HUES6 (cell line): ENCODE data around the gene DHRS13.
"Not testable (repeated sequence)": the region's sequence is repeated elsewhere in the genome, so short reads cannot be mapped to it uniquely, and the experiment has no call there.

Experiments used
- H3K27ac ChIP-seq: 2 replicates; pipeline ENCODE4 v1.7.0; 2013; ENCODE audit warnings: low read depth, mild to moderate bottlenecking, low read length, inconsistent platforms
- H3K27me3 ChIP-seq: 2 replicates; pipeline ENCODE4 v1.6.1; 2013; ENCODE audit warnings: low read length; ENCODE audit not compliant: control insufficient read depth, insufficient read depth
- H3K36me3 ChIP-seq: 2 replicates; pipeline ENCODE4 v1.6.1; 2013; ENCODE audit warnings: low read length; ENCODE audit not compliant: control insufficient read depth, insufficient read depth
- H3K4me1 ChIP-seq: 2 replicates; pipeline ENCODE4 v1.6.1; 2013; ENCODE audit warnings: low read length; ENCODE audit not compliant: control insufficient read depth, insufficient read depth
- H3K4me3 ChIP-seq: 2 replicates; pipeline ENCODE4 v1.5.1; 2013; ENCODE audit warnings: low read depth, low read length
- H3K9ac ChIP-seq: one replicate; pipeline ENCODE4 v1.6.1; 2013; ENCODE audit warnings: mild to moderate bottlenecking, low read length
- H3K9me3 ChIP-seq: 2 replicates; pipeline ENCODE4 v1.6.1; 2013; ENCODE audit warnings: low read depth, low read length; ENCODE audit not compliant: control insufficient read depth, insufficient read depth

DHRS13 gene

DNA sequence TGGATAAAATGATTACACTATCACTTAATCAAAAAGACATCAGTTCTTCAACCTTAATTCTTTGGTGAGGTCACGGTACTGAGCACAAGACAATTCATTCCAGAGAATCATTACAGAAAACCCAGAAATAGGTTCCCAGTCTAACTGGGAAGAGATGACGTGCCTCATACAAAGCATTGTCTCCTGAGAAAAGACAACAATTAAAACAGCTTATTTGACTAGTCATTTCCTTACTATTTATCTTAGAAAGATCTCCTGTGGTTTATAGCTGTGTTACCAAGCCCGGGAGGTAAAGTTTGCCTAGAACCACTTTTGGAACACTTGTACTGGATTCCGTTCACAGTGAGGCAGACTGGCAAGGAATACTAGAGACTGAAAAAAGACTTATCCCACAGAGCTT lies 43.4 kb upstream of the DHRS13 start:
- no peak overlapping the region for H3K27ac ChIP-seq
- no peak overlapping the region for H3K4me3 ChIP-seq
- H3K4me1 ChIP-seq = peaks cover 12% of the 10 kb centered on the region
- no peaks in the 10 kb centered on the region for H3K9me3 ChIP-seq
- no peak overlapping the region for H3K9ac ChIP-seq
- H3K27me3 ChIP-seq = no peaks in the 10 kb centered on the region
- H3K36me3 ChIP-seq = peaks cover 33% of the 10 kb centered on the region

- Histone ChIP-seq H3K36me3 (peaks cover 37% of the 10 kb centered on the region), H3K4me1 (peaks cover 19% of the 10 kb centered on the region), H3K4me3 (no peak overlapping the region), H3K27me3 (no peaks in the 10 kb centered on the region), H3K9ac (no peak overlapping the region), H3K27ac (no peak overlapping the region), H3K9me3 (no peaks in the 10 kb centered on the region)
These were observed 42.2 kb upstream of the DHRS13 start for GRCh38 chr17:28944862-28945741.

DNA sequence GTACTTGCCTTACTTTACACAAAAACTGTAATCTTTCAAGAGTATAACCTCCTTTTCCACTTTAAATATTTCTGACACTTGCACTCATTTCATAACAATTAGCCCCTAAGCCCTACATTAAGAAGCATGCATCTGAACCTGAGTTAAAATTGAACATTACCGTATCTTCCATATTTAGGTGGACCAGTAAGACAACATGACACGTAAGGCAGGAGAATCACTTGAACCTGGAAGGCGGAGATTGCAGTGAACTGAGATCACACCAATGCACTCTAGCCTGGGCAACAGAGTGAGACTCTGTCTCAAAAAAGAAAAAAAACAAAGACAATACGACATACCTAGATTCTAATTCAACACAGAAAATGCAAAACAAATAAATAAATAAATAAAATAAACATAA lies 41.5 kb upstream of the DHRS13 start:
- peaks cover 38% of the 10 kb centered on the region for H3K36me3 ChIP-seq
- H3K9me3 ChIP-seq = no peaks in the 10 kb centered on the region
- H3K27me3 ChIP-seq = no peaks in the 10 kb centered on the region
- peaks cover 24% of the 10 kb centered on the region for H3K4me1 ChIP-seq
- no peak overlapping the region for H3K9ac ChIP-seq
- H3K27ac ChIP-seq = no peak overlapping the region
- H3K4me3 ChIP-seq = no peak overlapping the region

DNA sequence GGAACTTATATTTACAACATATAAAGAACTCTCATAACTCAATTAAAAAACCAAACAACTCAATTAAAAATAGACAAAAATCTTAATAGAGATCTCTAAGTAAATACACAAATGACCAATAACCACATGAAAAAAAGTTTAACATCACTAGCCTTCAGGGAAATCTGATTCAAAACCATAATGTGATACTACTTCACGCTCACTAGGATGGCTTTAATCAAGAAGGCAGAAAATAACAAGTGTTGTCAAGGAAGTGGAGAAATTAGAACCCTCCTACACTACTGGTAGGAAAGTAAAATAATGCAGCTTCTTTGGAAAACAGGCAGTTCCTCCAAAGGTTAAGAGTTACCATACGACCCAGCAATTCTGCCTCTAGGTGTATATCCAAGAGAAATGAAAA lies 40.0 kb upstream of the DHRS13 start:
- Histone ChIP-seq H3K36me3 (peaks cover 43% of the 10 kb centered on the region), H3K27ac (no peak overlapping the region), H3K4me1 (peaks cover 17% of the 10 kb centered on the region), H3K4me3 (no peak overlapping the region), H3K9ac (no peak overlapping the region), H3K27me3 (no peaks in the 10 kb centered on the region), H3K9me3 (no peaks in the 10 kb centered on the region)

DNA sequence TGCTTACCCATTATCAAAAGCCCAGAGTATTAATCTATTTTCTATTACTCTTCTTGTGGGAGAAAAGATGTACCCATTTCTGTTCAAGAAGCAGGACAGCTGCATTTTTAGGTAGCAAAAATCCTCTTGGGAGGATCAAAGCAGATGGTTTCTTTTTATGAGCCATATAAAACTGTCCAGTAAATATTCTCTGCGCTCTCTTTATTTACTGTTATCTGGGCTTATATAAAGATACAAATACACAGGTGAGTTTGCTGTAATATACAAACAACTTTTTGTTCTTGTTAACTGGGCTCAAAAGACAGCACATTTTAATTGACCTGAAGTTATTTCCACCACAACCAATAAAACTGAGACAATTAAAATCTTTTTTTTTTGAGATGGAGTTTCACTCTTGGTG lies 38.4 kb upstream of the DHRS13 start:
- H3K9me3 ChIP-seq = no peaks in the 10 kb centered on the region
- H3K36me3 ChIP-seq = peaks cover 37% of the 10 kb centered on the region
- H3K27ac ChIP-seq = no peak overlapping the region
- H3K27me3 ChIP-seq = no peaks in the 10 kb centered on the region
- peaks cover 28% of the 10 kb centered on the region for H3K4me1 ChIP-seq
- H3K4me3 ChIP-seq = no peak overlapping the region
- no peak overlapping the region for H3K9ac ChIP-seq

GRCh38 chr17:28940675-28941074 lies 37.8 kb upstream of the DHRS13 start:
- H3K9ac ChIP-seq = no peak overlapping the region
- no peaks in the 10 kb centered on the region for H3K9me3 ChIP-seq
- no peak overlapping the region for H3K4me3 ChIP-seq
- H3K27me3 ChIP-seq = no peaks in the 10 kb centered on the region
- H3K27ac ChIP-seq = no peak overlapping the region
- H3K36me3 ChIP-seq = peaks cover 42% of the 10 kb centered on the region
- H3K4me1 ChIP-seq = peaks cover 32% of the 10 kb centered on the region

DNA sequence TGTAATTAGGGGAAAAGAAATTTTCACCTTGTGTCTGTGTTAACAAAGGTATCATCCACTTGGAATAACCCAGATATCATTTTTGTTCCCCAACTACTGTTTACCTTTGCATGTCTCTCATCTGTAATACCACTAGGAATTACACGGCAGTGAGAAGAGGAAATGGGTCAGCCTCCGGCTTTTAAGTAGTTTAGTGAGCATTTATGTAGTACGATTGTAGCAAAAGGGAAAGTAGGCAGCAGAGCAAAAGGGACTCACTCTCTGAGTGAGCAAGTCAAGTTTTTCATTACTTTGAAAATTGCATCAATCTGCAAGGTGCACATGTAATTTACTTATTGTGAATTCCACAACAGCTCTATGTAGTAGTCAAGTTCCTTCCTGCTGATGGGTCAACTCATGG lies 37.3 kb upstream of the DHRS13 start:
- peaks cover 38% of the 10 kb centered on the region for H3K36me3 ChIP-seq
- no peak overlapping the region for H3K9ac ChIP-seq
- H3K27ac ChIP-seq = no peak overlapping the region
- peaks cover 32% of the 10 kb centered on the region for H3K4me1 ChIP-seq
- no peaks in the 10 kb centered on the region for H3K9me3 ChIP-seq
- H3K27me3 ChIP-seq = no peaks in the 10 kb centered on the region
- H3K4me3 ChIP-seq = no peak overlapping the region

DNA sequence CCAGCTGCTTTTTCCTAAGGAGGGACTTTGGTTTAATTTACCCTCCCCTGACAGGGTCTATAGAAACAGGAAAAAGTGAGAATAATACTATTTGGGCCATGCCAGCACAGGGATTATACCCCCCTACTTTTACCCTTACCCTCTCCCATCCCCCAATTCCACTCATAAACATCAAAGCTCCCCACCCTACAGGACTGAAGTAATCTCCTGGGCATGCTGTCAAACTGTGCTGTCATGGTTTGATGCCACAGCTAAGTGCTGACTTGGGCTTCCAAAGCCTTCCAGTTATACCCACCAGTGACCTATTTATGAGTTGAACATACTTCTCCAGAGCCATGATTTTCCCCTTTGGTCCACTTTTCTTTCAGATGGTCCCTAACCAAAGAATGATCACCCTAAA lies 35.7 kb upstream of the DHRS13 start:
- Histone ChIP-seq H3K4me1 (peaks cover 32% of the 10 kb centered on the region), H3K27me3 (no peaks in the 10 kb centered on the region), H3K4me3 (no peak overlapping the region), H3K36me3 (peaks cover 32% of the 10 kb centered on the region), H3K27ac (no peak overlapping the region), H3K9ac (no peak overlapping the region), H3K9me3 (no peaks in the 10 kb centered on the region)

GRCh38 chr17:28937044-28937729 lies 34.3 kb upstream of the DHRS13 start:
- no peak overlapping the region for H3K27ac ChIP-seq
- H3K4me1 ChIP-seq = peaks cover 32% of the 10 kb centered on the region
- no peak overlapping the region for H3K9ac ChIP-seq

GRCh38 chr17:28935744-28936460 lies 33.0 kb upstream of the DHRS13 start:
- H3K27me3 ChIP-seq = no peaks in the 10 kb centered on the region
- no peak overlapping the region for H3K4me3 ChIP-seq
- H3K4me1 ChIP-seq = peaks cover 32% of the 10 kb centered on the region
- no peaks in the 10 kb centered on the region for H3K9me3 ChIP-seq
- no peak overlapping the region for H3K9ac ChIP-seq
- peaks cover 28% of the 10 kb centered on the region for H3K36me3 ChIP-seq
- H3K27ac ChIP-seq = no peak overlapping the region

More at GRCh38 chr17:28937044-28937729, 34.3 kb upstream of the DHRS13 start:
- no peaks in the 10 kb centered on the region for H3K9me3 ChIP-seq
- H3K27me3 ChIP-seq = no peaks in the 10 kb centered on the region
- peaks cover 33% of the 10 kb centered on the region for H3K36me3 ChIP-seq
- H3K4me3 ChIP-seq = no peak overlapping the region

DNA sequence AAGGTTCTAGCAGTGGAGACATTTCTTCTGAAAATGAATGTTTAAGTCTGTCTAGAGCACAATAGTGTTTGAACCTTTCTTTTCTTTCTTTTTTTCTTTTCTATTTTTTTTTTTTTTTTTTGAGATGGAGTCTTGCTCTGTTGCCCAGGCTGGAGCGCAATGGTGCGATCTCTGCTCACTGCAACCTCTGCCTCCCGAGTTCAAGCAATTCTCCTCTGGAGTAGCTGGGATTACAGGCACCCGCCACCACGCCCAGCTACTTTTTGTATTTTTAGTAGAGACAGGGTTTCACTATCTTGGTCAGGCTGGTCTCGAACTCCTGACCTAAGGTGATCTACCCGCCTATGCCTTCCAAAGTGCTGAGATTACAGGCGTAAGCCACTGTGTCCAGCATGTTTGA lies 31.6 kb upstream of the DHRS13 start:
- peaks cover 21% of the 10 kb centered on the region for H3K4me1 ChIP-seq
- H3K9me3 ChIP-seq, H3K4me3 ChIP-seq, H3K9ac ChIP-seq, H3K27me3 ChIP-seq, H3K27ac ChIP-seq: not testable (repeated sequence)
- peaks cover 28% of the 10 kb centered on the region for H3K36me3 ChIP-seq
